Naive thymus-derived CD4-positive, alpha-beta T cell (primary cell): ENCODE data around the gene SEMA3C. TPM values are rescaled to one million over a fixed set of nuclear protein-coding genes. Genes with fewer than 3 reads are reported as not detected.
A peak's percentile ranks its signal among the peaks of the same experiment; 100 is the strongest.

Experiments used
- ATAC-seq: fragments of 150-1000 bp; cut with Tn5 transposase; 2 replicates; pipeline ENCODE4 v1.10.0; 2021; ENCODE audit warnings: mild to moderate bottlenecking, moderate library complexity
- CTCF ChIA-PET: fragments of 350-600 bp; sonication (Branson Sonifier 250); formaldehyde crosslinking; loops from one replicate; lab custom pipeline; 2021; ENCODE audit warnings: antibody characterized with exemption; lab: Charles Lee
- POLR2A ChIA-PET: fragments of 350-600 bp; sonication (Branson Sonifier 250); formaldehyde crosslinking; loops from one replicate; lab custom pipeline; 2021; ENCODE audit warnings: antibody characterized with exemption, inconsistent platforms; lab: Charles Lee
- DNase-seq, 9 donors: peaks; one replicate each; pipeline versions ENCODE4 v3.0.0 to v3.0.0-alpha.2; 2020 to 2022; ENCODE audit warnings: mixed read lengths in 1 of 9
- H3K27ac ChIP-seq: one replicate; pipeline ENCODE4 v1.7.0; 2013; ENCODE audit warnings: mild to moderate bottlenecking, low read depth, low read length, moderate library complexity
- H3K27me3 ChIP-seq, 2 donors: one replicate each; pipeline ENCODE4 v1.7.0; 2013; ENCODE audit warnings: low read length in 2 of 2, mild to moderate bottlenecking in 2 of 2, moderate library complexity in 2 of 2; ENCODE audit not compliant: control insufficient read depth in 2 of 2, insufficient read depth in 2 of 2
- H3K36me3 ChIP-seq, 3 experiments: 1 replicate in 2 of 3; 2 replicates in 1 of 3; pipeline ENCODE4 v1.7.0; 2013; ENCODE audit warnings: low read length in 3 of 3, mild to moderate bottlenecking in 3 of 3, moderate library complexity in 1 of 3; ENCODE audit not compliant: insufficient read depth in 3 of 3, control insufficient read depth in 2 of 3
- H3K4me1 ChIP-seq, 2 donors: one replicate each; pipeline ENCODE4 v1.7.0; 2013; ENCODE audit warnings: low read length in 2 of 2, mild to moderate bottlenecking in 2 of 2, moderate library complexity in 1 of 2; ENCODE audit not compliant: control insufficient read depth in 2 of 2, insufficient read depth in 2 of 2
- H3K4me3 ChIP-seq: 2 replicates; pipeline ENCODE4 v1.7.0; 2013; ENCODE audit warnings: mild to moderate bottlenecking, low read length
- H3K9me3 ChIP-seq, 3 experiments: 1 replicate in 2 of 3; 2 replicates in 1 of 3; pipeline ENCODE4 v1.7.0; 2013; ENCODE audit warnings: low read length in 3 of 3; ENCODE audit not compliant: control insufficient read depth in 2 of 3
- H3K27ac Mint-ChIP-seq, 9 donors: one replicate each; pipeline ENCODE4 v1.8.0; 2020 to 2022; ENCODE audit warnings: mixed read lengths in 9 of 9, mild to moderate bottlenecking in 8 of 9, moderate library complexity in 5 of 9, inconsistent platforms in 2 of 9
- H3K27me3 Mint-ChIP-seq, 5 donors: one replicate each; pipeline ENCODE4 v1.8.0; 2021 to 2022; ENCODE audit warnings: mixed read lengths in 5 of 5, mild to moderate bottlenecking in 1 of 5
- H3K36me3 Mint-ChIP-seq, 5 donors: one replicate each; pipeline ENCODE4 v1.8.0; 2020 to 2022; ENCODE audit warnings: mixed read lengths in 5 of 5, mild to moderate bottlenecking in 3 of 5, inconsistent platforms in 1 of 5
- H3K4me1 Mint-ChIP-seq, 7 donors: one replicate each; pipeline ENCODE4 v1.8.0; 2020 to 2022; ENCODE audit warnings: mixed read lengths in 7 of 7, mild to moderate bottlenecking in 3 of 7, inconsistent platforms in 1 of 7
- H3K4me3 Mint-ChIP-seq, 10 donors: one replicate each; pipeline ENCODE4 v1.8.0; 2020 to 2022; ENCODE audit warnings: mild to moderate bottlenecking in 10 of 10, mixed read lengths in 10 of 10, moderate library complexity in 6 of 10, inconsistent platforms in 2 of 10
- H3K9me3 Mint-ChIP-seq, 11 donors: one replicate each; pipeline ENCODE4 v1.8.0; 2020 to 2022; ENCODE audit warnings: mixed read lengths in 11 of 11, mild to moderate bottlenecking in 4 of 11, inconsistent platforms in 1 of 11, moderate library complexity in 1 of 11
- intact Hi-C, 2 donors: fragments of 100-400 bp; cut with micrococcal nuclease; formaldehyde crosslinking; loops; one replicate each; pipeline ENCODE4 v1.15.1; 2023
- polyA plus RNA-seq, 2 donors: library from polyadenylated mRNA; unstranded; fragments of 300-500 nt; fragmentation: Illumina TruSeq; gene quantifications; one replicate each; pipeline ENCODE4 v1.2.3, GENCODE V29; 2021
- total RNA-seq, 6 experiments: library from RNA in 5 of 6; stranded (reverse) in 5 of 6; gene quantifications; 1 replicate in 5 of 6; 2 replicates in 1 of 6; pipeline ENCODE4 v1.2.3 and lab custom pipeline; 2021 to 2026

SEMA3C gene
- total and polyA plus RNA-seq, 7 experiments from 2014 or later: 0.35 to 9.4 (median 0.85) TPM; not detected in 3

GRCh38 chr7:80807166-80807900 lies 111.5 kb downstream of the SEMA3C start:
- H3K4me1 Mint-ChIP-seq: no peaks in the 10 kb centered on the region
- intact Hi-C loops: no loop called here

GRCh38 chr7:80806663-80807062 lies 112.2 kb downstream of the SEMA3C start:
- Histone ChIP-seq H3K27me3 (no peaks in the 10 kb centered on the region), H3K4me1 (no peaks in the 10 kb centered on the region), H3K36me3 (no peaks in the 10 kb centered on the region), H3K4me3 (no peak overlapping the region), H3K9me3 (no peaks in the 10 kb centered on the region), H3K27ac (no peak overlapping the region)
- no peak overlapping the region for H3K4me3 Mint-ChIP-seq
- no peak overlapping the region for H3K27ac Mint-ChIP-seq
- no peaks in the 10 kb centered on the region for H3K4me1 Mint-ChIP-seq
- no peaks in the 10 kb centered on the region for H3K27me3 Mint-ChIP-seq
- H3K9me3 Mint-ChIP-seq: peaks cover 0 to 12% (median 2%) of the 10 kb centered on the region in 11 donors
- ATAC-seq (no peak), DNase-seq (no peak)
- POLR2A ChIA-PET: no interaction called here
- CTCF ChIA-PET: no interaction called here
- H3K36me3 Mint-ChIP-seq: no peaks in the 10 kb centered on the region
- intact Hi-C loops: no loop called here

More at GRCh38 chr7:80807166-80807900, 111.5 kb downstream of the SEMA3C start:
- Histone ChIP-seq H3K4me1 (no peaks in the 10 kb centered on the region), H3K4me3 (no peak overlapping the region), H3K27ac (no peak overlapping the region), H3K9me3 (no peaks in the 10 kb centered on the region), H3K27me3 (no peaks in the 10 kb centered on the region), H3K36me3 (no peaks in the 10 kb centered on the region)
- ChIA-PET POLR2A (no interaction called here), CTCF (no interaction called here)
- Mint-ChIP-seq H3K27me3 (no peaks in the 10 kb centered on the region), H3K4me3 (no peak overlapping the region), H3K27ac (no peak overlapping the region), H3K36me3 (no peaks in the 10 kb centered on the region), H3K9me3 (peaks cover 0 to 12% (median 2%) of the 10 kb centered on the region in 11 donors)
- no peak for ATAC-seq
- no peak for DNase-seq

- H3K27ac Mint-ChIP-seq: no peak overlapping the region
- no peak for ATAC-seq
- ChIA-PET CTCF (no interaction called here), POLR2A (no interaction called here)
- no peak overlapping the region for H3K4me3 Mint-ChIP-seq
- H3K27me3 Mint-ChIP-seq: no peaks in the 10 kb centered on the region
- H3K36me3 Mint-ChIP-seq: no peaks in the 10 kb centered on the region
- H3K27me3 ChIP-seq: no peaks in the 10 kb centered on the region
- no peaks in the 10 kb centered on the region for H3K9me3 ChIP-seq
- no peaks in the 10 kb centered on the region for H3K4me1 Mint-ChIP-seq
- H3K4me3 ChIP-seq: no peak overlapping the region
- no peaks in the 10 kb centered on the region for H3K4me1 ChIP-seq
- H3K36me3 ChIP-seq: no peaks in the 10 kb centered on the region
- intact Hi-C loops: no loop called here
- H3K9me3 Mint-ChIP-seq: peaks cover 0 to 6% (median 0%) of the 10 kb centered on the region in 11 donors
- no peak overlapping the region for H3K27ac ChIP-seq
- no peak for DNase-seq
Observed at GRCh38 chr7:80804589-80804988, 114.3 kb downstream of the SEMA3C start.

- intact Hi-C loops: no loop called here
- H3K27ac ChIP-seq: no peak overlapping the region
- Mint-ChIP-seq H3K27ac (no peak overlapping the region), H3K4me1 (no peaks in the 10 kb centered on the region), H3K27me3 (no peaks in the 10 kb centered on the region), H3K36me3 (no peaks in the 10 kb centered on the region), H3K4me3 (no peak overlapping the region), H3K9me3 (no peaks in the 10 kb centered on the region)
- H3K36me3 ChIP-seq: no peaks in the 10 kb centered on the region
- ATAC-seq (no peak), DNase-seq (no peak)
- H3K27me3 ChIP-seq: no peaks in the 10 kb centered on the region
- no peaks in the 10 kb centered on the region for H3K4me1 ChIP-seq
- ChIA-PET CTCF (no interaction called here), POLR2A (no interaction called here)
- H3K9me3 ChIP-seq: no peaks in the 10 kb centered on the region
- no peak overlapping the region for H3K4me3 ChIP-seq
Observed at GRCh38 chr7:80802527-80802926, 116.3 kb downstream of the SEMA3C start.

GRCh38 chr7:80794631-80795573 lies 123.9 kb downstream of the SEMA3C start:
- peaks cover 0 to 1% (median 0%) of the 10 kb centered on the region in 11 donors for H3K9me3 Mint-ChIP-seq
- no peaks in the 10 kb centered on the region for H3K4me1 ChIP-seq
- H3K27me3 ChIP-seq: no peaks in the 10 kb centered on the region
- no peaks in the 10 kb centered on the region for H3K4me1 Mint-ChIP-seq
- intact Hi-C loops: no loop called here
- H3K27me3 Mint-ChIP-seq: no peaks in the 10 kb centered on the region
- ChIA-PET POLR2A (no interaction called here), CTCF (no interaction called here)
- no peak overlapping the region for H3K4me3 Mint-ChIP-seq
- H3K27ac ChIP-seq: no peak overlapping the region
- DNase-seq: no peak
- ATAC-seq: no peak
- no peaks in the 10 kb centered on the region for H3K9me3 ChIP-seq
- H3K36me3 Mint-ChIP-seq: no peaks in the 10 kb centered on the region
- H3K4me3 ChIP-seq: no peak overlapping the region
- no peak overlapping the region for H3K27ac Mint-ChIP-seq
- H3K36me3 ChIP-seq: no peaks in the 10 kb centered on the region

GRCh38 chr7:80791509-80791929 lies 127.3 kb downstream of the SEMA3C start:
- ATAC-seq (peak; percentile 31), DNase-seq (no peak)
- Mint-ChIP-seq H3K9me3 (peaks cover 0 to 8% (median 0%) of the 10 kb centered on the region in 11 donors), H3K4me3 (no peak overlapping the region), H3K27ac (no peak overlapping the region), H3K27me3 (no peaks in the 10 kb centered on the region), H3K36me3 (no peaks in the 10 kb centered on the region), H3K4me1 (no peaks in the 10 kb centered on the region)
- intact Hi-C loops: no loop called here
- H3K27me3 ChIP-seq: no peaks in the 10 kb centered on the region
- no peak overlapping the region for H3K4me3 ChIP-seq
- POLR2A ChIA-PET: no interaction called here
- no peaks in the 10 kb centered on the region for H3K9me3 ChIP-seq
- no peaks in the 10 kb centered on the region for H3K36me3 ChIP-seq
- CTCF ChIA-PET: no interaction called here
- H3K27ac ChIP-seq: no peak overlapping the region
- no peaks in the 10 kb centered on the region for H3K4me1 ChIP-seq
